Heart right ventricle (tissue), 16 donors: ENCODE measurements around the gene RALGPS1. TPM values are rescaled to one million over a fixed set of nuclear protein-coding genes. Genes with fewer than 3 reads are reported as not detected.

Source experiments
- ATAC-seq, 8 donors: fragments of 200-7000 bp; cut with Tn5 transposase; one replicate each; pipeline ENCODE4 v1.9.1; 2020; ENCODE audit warnings: mild to moderate bottlenecking in 8 of 8, moderate library complexity in 8 of 8, moderate number of reproducible peaks in 1 of 8
- DNase-seq, 2 donors: peaks; one replicate each; pipeline ENCODE4 v3.0.0-alpha.2; 2020
- H3K27ac ChIP-seq, 10 donors: fragments of 200-600 bp; sonication (generic) in 2 of 10; one replicate each; pipeline versions ENCODE4 v1.5.0 to v1.8.0; 2020 to 2022; ENCODE audit warnings: mild to moderate bottlenecking in 3 of 10
- H3K27me3 ChIP-seq, 7 donors: fragments of 200-600 bp; one replicate each; pipeline ENCODE4 v1.8.0; 2021 to 2022; ENCODE audit warnings: mild to moderate bottlenecking in 2 of 7
- H3K36me3 ChIP-seq, 9 donors: fragments of 200-600 bp; sonication (generic) in 1 of 9; one replicate each; pipeline versions ENCODE4 v1.5.0 to v1.8.0; 2020 to 2022; ENCODE audit warnings: mild to moderate bottlenecking in 2 of 9
- H3K4me1 ChIP-seq, 9 donors: fragments of 200-600 bp; sonication (generic) in 1 of 9; one replicate each; pipeline versions ENCODE4 v1.5.0 to v1.8.0; 2020 to 2022; ENCODE audit warnings: mild to moderate bottlenecking in 4 of 9
- H3K4me3 ChIP-seq, 10 donors: fragments of 200-600 bp; sonication (generic) in 2 of 10; one replicate each; pipeline versions ENCODE4 v1.5.0 to v1.8.0; 2020 to 2022; ENCODE audit warnings: mild to moderate bottlenecking in 7 of 10, moderate library complexity in 2 of 10
- H3K9me3 ChIP-seq, 11 donors: fragments of 200-600 bp in 10 of 11; sonication (generic) in 2 of 11; one replicate each; pipeline versions ENCODE4 v1.5.0 to v1.8.0; 2013 to 2022; ENCODE audit warnings: mild to moderate bottlenecking in 2 of 11, control low read depth in 1 of 11, moderate library complexity in 1 of 11
- CTCF ChIP-seq, 9 donors: fragments of 200-600 bp; sonication (generic) in 2 of 9; IDR thresholded peaks; one replicate each; pipeline versions ENCODE4 v1.5.0 to v1.8.0; 2021 to 2022; ENCODE audit warnings: antibody characterized with exemption in 9 of 9, mild to moderate bottlenecking in 5 of 9, moderate library complexity in 1 of 9
- WGBS, 2 donors: extraction: QIAGEN DNeasy Blood & Tissue Kit; methylation state at CpG; one replicate each; pipeline ENCODE4 v1.1.7; 2013; ENCODE audit warnings: inconsistent platforms in 1 of 2; 5-methylcytosine and 5-hydroxymethylcytosine counted together
- intact Hi-C, 10 donors: fragments of 100-400 bp; cut with DNase I; formaldehyde crosslinking; loops; one replicate each; pipeline versions ENCODE4 v1.11.1 to v1.14.2; 2022
- polyA plus RNA-seq, 2 donors: library from polyadenylated mRNA; stranded (reverse); fragments of 200-250 nt; gene quantifications; one replicate each; pipeline ENCODE4 v1.2.3, GENCODE V29; 2013
- total RNA-seq, 10 donors: library from RNA; stranded (reverse); fragmentation: NEBNext Ultra II Directional in 3 of 10; extraction: Animal tissue kit (Norgen Biotek cat#: 25700) in 3 of 10; gene quantifications; one replicate each; pipeline versions ENCODE4 v1.2.1 to v1.2.4, GENCODE V29; 2021 to 2023
- donor health status: Arrhythmogenic right ventricular cardiomyopathy.
- donor health status: ischemic (EF 13 %, LVEDD 7.1; RV severe dilation, severe dysfunction).
- donor health status: healthy with polysubstance abuse.
- donor health status: DM: no; HTN: yes; CAD: no.
- donor health status: DM: no; HTN: no; CAD: no.
- donor health status: ischemic (EF 25% LVEDD 6.9; RV normal size, moderate dysfunction).
- donor health status: ischemic (EF 25% LVEDD 5.7; RV mildly dilated, moderate dysfunction).
- donor health status: healthy.
- donor health status: DM: yes; HTN: yes; CAD: no.
- donor health status: Ischemic cardiomyopathy.
- donor health status: ischemic (EF 35%, LVEDD 5.7; RV mildly dilated, moderate dysfunction).
- donor health status: nonischemic (EF 11% LVEDD 7.7; RV severe dilation, severe dysfunction).
- donor health status: DM: yes; HTN: yes; CAD: no.
- donor health status: PGD.
- donor health status: ischemic (EF 29% LVEDD 5.4; RV normal size, mild dysfunction).
- donor health status: nonischemic (EF 23%, LVEDD 6.1; RV moderate dilation, normal function).

Gene RALGPS1
- total and polyA plus RNA-seq, 12 donors, result 4.2 to 25.0 (median 16.8) TPM

- no peak for TF ChIP-seq CTCF (IDR thresholded peaks at IDR 0.05)
- DNase-seq, result no peak
- Histone ChIP-seq H3K27me3 (no peaks in the 10 kb centered on the region), H3K27ac (no peak overlapping the region), H3K36me3 (no peaks in the 10 kb centered on the region), H3K9me3 (no peaks in the 10 kb centered on the region), H3K4me3 (no peak overlapping the region), H3K4me1 (peaks cover 5 to 43% (median 30%) of the 10 kb centered on the region in 9 donors)
- 98% methylated on average over 7 of the region's 7 CpGs for WGBS, 2 donors
- ATAC-seq, result no peak
- intact Hi-C loops, result no loop called here
These were observed 110.5 kb downstream of the RALGPS1 start for GRCh38 chr9:127025042-127025441.

DNA sequence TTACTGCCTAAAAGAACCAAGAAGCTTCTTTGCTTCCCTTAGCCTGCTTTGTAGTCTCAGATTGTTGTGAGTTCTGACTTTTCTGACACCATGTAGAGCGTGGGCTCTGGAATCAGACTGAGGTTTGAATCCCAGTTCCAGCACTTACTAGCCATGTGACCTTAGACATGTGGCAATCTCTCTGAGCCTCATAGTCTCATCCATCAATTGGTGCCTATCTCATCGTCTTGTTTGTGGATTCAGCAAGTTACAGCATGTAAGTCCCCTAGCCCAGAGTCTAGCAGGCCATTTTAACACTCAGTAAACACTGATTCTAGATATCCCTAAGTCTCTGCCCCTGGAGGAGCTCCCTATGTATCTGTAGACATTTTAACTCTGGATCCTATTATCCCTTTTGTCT is 113.1 kb downstream of the RALGPS1 start:
- ATAC-seq, result no peak
- Histone ChIP-seq H3K4me3 (no peak overlapping the region), H3K27ac (no peak overlapping the region), H3K4me1 (peaks cover 0 to 34% (median 13%) of the 10 kb centered on the region in 9 donors), H3K36me3 (no peaks in the 10 kb centered on the region), H3K27me3 (no peaks in the 10 kb centered on the region), H3K9me3 (no peaks in the 10 kb centered on the region)
- WGBS, 2 donors, result 84 to 85% methylated on average over 2 of the region's 2 CpGs
- no peak for DNase-seq
- intact Hi-C loops, result no loop called here
- no peak for TF ChIP-seq CTCF (IDR thresholded peaks at IDR 0.05)

GRCh38 chr9:127029548-127029947 is 115.0 kb downstream of the RALGPS1 start:
- Histone ChIP-seq H3K27ac (no peak overlapping the region), H3K27me3 (no peaks in the 10 kb centered on the region), H3K9me3 (no peaks in the 10 kb centered on the region), H3K4me1 (peaks cover 0 to 30% (median 8%) of the 10 kb centered on the region in 9 donors), H3K4me3 (no peak overlapping the region), H3K36me3 (no peaks in the 10 kb centered on the region)
- WGBS, 2 donors, result 78 to 82% methylated on average over 11 of the region's 11 CpGs
- intact Hi-C loops, result no loop called here
- no peak for TF ChIP-seq CTCF (IDR thresholded peaks at IDR 0.05)
- DNase-seq (no peak), ATAC-seq (no peak)

GRCh38 chr9:127030814-127031740 is 116.5 kb downstream of the RALGPS1 start:
- Histone ChIP-seq H3K9me3 (no peaks in the 10 kb centered on the region), H3K27ac (no peak overlapping the region), H3K4me3 (no peak overlapping the region), H3K36me3 (no peaks in the 10 kb centered on the region), H3K4me1 (peaks cover 0 to 45% (median 21%) of the 10 kb centered on the region in 9 donors), H3K27me3 (no peaks in the 10 kb centered on the region)
- 96 to 97% methylated on average over 9 of the region's 9 CpGs for WGBS, 2 donors
- intact Hi-C loops, result loop anchor here in 2 of 10 donors (10.0 kb wide), 2 partner anchors 46 to 94 kb away; partner anchors contain the start of gene ANGPTL2 (in 1 of the 2)
- TF ChIP-seq CTCF (IDR thresholded peaks at IDR 0.05), result no peak
- ATAC-seq (no peak), DNase-seq (no peak)
